Mesenchymal stem cell (in vitro differentiated cells and primary cell): ENCODE results near the gene FHIT.
A peak's percentile ranks its signal among the peaks of the same experiment; 100 is the strongest.

ENCODE experiments used
- DNase-seq: peaks from one replicate; pipeline ENCODE4 v3.0.0-alpha.2; 2013
- H2AFZ ChIP-seq: one replicate; pipeline ENCODE4 v1.6.1; 2013; ENCODE audit warnings: low read depth, mild to moderate bottlenecking, control low read depth, inconsistent platforms, low read length, moderate library complexity
- H2AK5ac ChIP-seq: 2 replicates; pipeline ENCODE4 v1.6.1; 2013; ENCODE audit warnings: low read length, moderate library complexity, mild to moderate bottlenecking, inconsistent platforms; ENCODE audit not compliant: severe bottlenecking
- H2BK120ac ChIP-seq: one replicate; pipeline ENCODE4 v1.6.1; 2013; ENCODE audit warnings: low read depth, mild to moderate bottlenecking, inconsistent platforms, low read length, moderate library complexity
- H2BK12ac ChIP-seq, 2 experiments: one replicate each; pipeline ENCODE4 v1.6.1; 2013; ENCODE audit warnings: inconsistent platforms in 2 of 2, low read length in 2 of 2, mild to moderate bottlenecking in 2 of 2, moderate library complexity in 2 of 2, control low read depth in 1 of 2
- H2BK15ac ChIP-seq: one replicate; pipeline ENCODE4 v1.6.1; 2013; ENCODE audit warnings: mild to moderate bottlenecking, low read depth, inconsistent platforms; ENCODE audit not compliant: poor library complexity, severe bottlenecking
- H2BK5ac ChIP-seq: 2 replicates; pipeline ENCODE4 v1.6.1; 2013; ENCODE audit warnings: low read depth, mild to moderate bottlenecking, low read length, control low read depth, inconsistent platforms; ENCODE audit not compliant: poor library complexity, severe bottlenecking
- H3K14ac ChIP-seq, 2 experiments: one replicate each; pipeline ENCODE4 v1.6.1; 2013; ENCODE audit warnings: inconsistent platforms in 2 of 2, low read length in 2 of 2, control low read depth in 1 of 2, mild to moderate bottlenecking in 1 of 2, moderate library complexity in 1 of 2
- H3K18ac ChIP-seq, 2 experiments: one replicate each; pipeline ENCODE4 v1.6.1; 2013; ENCODE audit warnings: inconsistent platforms in 2 of 2, low read length in 2 of 2, control low read depth in 1 of 2, low read depth in 1 of 2, mild to moderate bottlenecking in 1 of 2
- H3K23ac ChIP-seq, 2 experiments: one replicate each; pipeline ENCODE4 v1.6.1; 2013; ENCODE audit warnings: inconsistent platforms in 2 of 2, low read length in 2 of 2, mild to moderate bottlenecking in 2 of 2, moderate library complexity in 2 of 2, control low read depth in 1 of 2
- H3K27ac ChIP-seq: 2 replicates; pipeline ENCODE4 v1.5.1; 2013; ENCODE audit warnings: mild to moderate bottlenecking, moderate library complexity, low read length, control low read depth, inconsistent platforms; ENCODE audit not compliant: poor library complexity, severe bottlenecking
- H3K27me3 ChIP-seq, 2 experiments: 2 replicates each; pipeline versions ENCODE4 v1.6.1 to v1.7.0; 2013; ENCODE audit warnings: low read length in 2 of 2, mild to moderate bottlenecking in 2 of 2, moderate library complexity in 2 of 2, control low read depth in 1 of 2, inconsistent platforms in 1 of 2; ENCODE audit not compliant: control insufficient read depth in 1 of 2, insufficient read depth in 1 of 2
- H3K36me3 ChIP-seq, 2 experiments: 2 replicates each; pipeline versions ENCODE4 v1.6.1 to v1.7.0; 2013; ENCODE audit warnings: low read length in 2 of 2, control low read depth in 1 of 2, inconsistent platforms in 1 of 2, low read depth in 1 of 2, mild to moderate bottlenecking in 1 of 2; ENCODE audit not compliant: insufficient read depth in 2 of 2, control insufficient read depth in 1 of 2
- H3K4ac ChIP-seq, 2 experiments: one replicate each; pipeline ENCODE4 v1.6.1; 2013; ENCODE audit warnings: inconsistent platforms in 2 of 2, low read length in 2 of 2, mild to moderate bottlenecking in 2 of 2, moderate library complexity in 2 of 2, control low read depth in 1 of 2, low read depth in 1 of 2
- H3K4me1 ChIP-seq: 2 replicates; pipeline ENCODE4 v1.6.1; 2013; ENCODE audit warnings: low read depth, low read length, control low read depth; ENCODE audit not compliant: control insufficient read depth, insufficient read depth
- H3K4me2 ChIP-seq: 2 replicates; pipeline ENCODE4 v1.6.1; 2013; ENCODE audit warnings: low read length, mild to moderate bottlenecking, inconsistent platforms; ENCODE audit not compliant: poor library complexity, severe bottlenecking
- H3K4me3 ChIP-seq, 2 experiments: 2 replicates each; pipeline versions ENCODE4 v1.5.1 to v1.7.0; 2013; ENCODE audit warnings: low read length in 2 of 2, mild to moderate bottlenecking in 2 of 2, control low read depth in 1 of 2, low read depth in 1 of 2; ENCODE audit not compliant: insufficient read depth in 1 of 2
- H3K79me1 ChIP-seq: replicated peaks from 2 replicates; pipeline ENCODE4 v1.6.1; 2013; ENCODE audit warnings: mild to moderate bottlenecking, control low read depth, low read length, inconsistent platforms; ENCODE audit not compliant: poor library complexity, severe bottlenecking
- H3K9ac ChIP-seq: 2 replicates; pipeline ENCODE4 v1.7.0; 2013; ENCODE audit warnings: mild to moderate bottlenecking, low read length, moderate library complexity
- H3K9me3 ChIP-seq: 2 replicates; pipeline ENCODE4 v1.7.0; 2013; ENCODE audit warnings: mild to moderate bottlenecking, low read length; ENCODE audit not compliant: control insufficient read depth
- H4K8ac ChIP-seq: one replicate; pipeline ENCODE4 v1.6.1; 2013; ENCODE audit warnings: inconsistent platforms, mild to moderate bottlenecking, low read length, moderate library complexity
- H4K91ac ChIP-seq: one replicate; pipeline ENCODE4 v1.6.1; 2013; ENCODE audit warnings: mild to moderate bottlenecking, low read length, inconsistent platforms
- WGBS: methylation state at CpG from one replicate; pipeline ENCODE4 v1.1.7; 2013; ENCODE audit warnings: mixed read lengths; 5-methylcytosine and 5-hydroxymethylcytosine counted together

FHIT gene

GRCh38 chr3:60557122-60557521 lies 694.1 kb downstream of the FHIT start:
- Histone ChIP-seq H3K9ac (no peak overlapping the region), H2BK15ac (no peak overlapping the region), H2AFZ (no peak overlapping the region), H3K23ac (no peak overlapping the region), H3K4ac (no peak overlapping the region), H4K8ac (no peak overlapping the region), H2BK12ac (no peak overlapping the region), H3K79me1 (no peaks in the 10 kb centered on the region), H2AK5ac (no peak overlapping the region), H2BK120ac (no peak overlapping the region), H3K18ac (no peak overlapping the region), H3K4me1 (peaks cover 5% of the 10 kb centered on the region), H4K91ac (no peak overlapping the region), H3K4me3 (no peak overlapping the region), H3K27ac (no peak overlapping the region), H3K27me3 (no peaks in the 10 kb centered on the region), H3K14ac (no peak overlapping the region), H3K36me3 (no peaks in the 10 kb centered on the region), H2BK5ac (no peak overlapping the region), H3K9me3 (no peaks in the 10 kb centered on the region), H3K4me2 (no peak overlapping the region)
- WGBS: 97% methylated on average over 3 of the region's 3 CpGs
- DNase-seq: no peak

DNA sequence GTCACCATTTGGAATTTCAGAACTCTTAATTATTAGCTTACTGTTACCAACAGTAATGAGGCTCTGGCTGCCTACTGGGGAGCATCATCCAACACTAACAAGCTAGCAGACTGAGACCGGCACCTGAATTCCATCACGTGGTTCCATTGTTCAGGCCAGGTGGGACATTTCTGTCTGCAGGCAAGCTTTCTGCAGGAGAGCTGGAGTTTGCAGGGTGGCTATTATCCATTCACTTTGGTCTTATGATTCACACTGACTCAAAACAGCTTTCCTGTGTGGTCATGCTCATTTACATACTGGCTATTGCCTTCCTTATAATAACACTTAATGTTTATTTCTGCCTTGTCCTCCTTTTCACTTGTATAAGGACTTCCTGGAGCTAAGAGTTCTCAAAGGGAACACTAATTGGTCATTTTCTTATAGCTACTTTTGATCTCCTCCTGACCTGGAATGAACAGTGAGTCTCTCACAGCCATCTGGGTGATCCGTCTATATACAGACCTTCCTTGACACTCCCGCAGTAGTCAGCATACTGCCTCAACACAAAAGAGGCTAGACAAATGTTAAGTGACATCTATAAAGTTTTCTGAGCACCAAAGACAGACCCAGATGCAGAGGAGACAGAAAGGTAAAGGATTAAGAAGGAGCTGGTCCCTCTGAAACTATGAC lies 695.4 kb downstream of the FHIT start:
- Histone ChIP-seq H3K4me2 (no peak overlapping the region), H3K9ac (no peak overlapping the region), H2BK120ac (no peak overlapping the region), H3K14ac (no peak overlapping the region), H3K36me3 (no peaks in the 10 kb centered on the region), H3K27ac (no peak overlapping the region), H3K23ac (no peak overlapping the region), H3K9me3 (no peaks in the 10 kb centered on the region), H4K8ac (no peak overlapping the region), H2BK12ac (no peak overlapping the region), H2BK15ac (no peak overlapping the region), H4K91ac (no peak overlapping the region), H2BK5ac (no peak overlapping the region), H3K4me3 (no peak overlapping the region), H3K4me1 (peaks cover 5% of the 10 kb centered on the region), H2AFZ (no peak overlapping the region), H3K18ac (no peak overlapping the region), H3K27me3 (no peaks in the 10 kb centered on the region), H3K79me1 (no peaks in the 10 kb centered on the region), H2AK5ac (no peak overlapping the region), H3K4ac (no peak overlapping the region)
- DNase-seq: peak; percentile 24
- WGBS: 40% methylated on average over 4 of the region's 4 CpGs

- H2AK5ac ChIP-seq: no peak overlapping the region
- H3K23ac ChIP-seq: no peak overlapping the region
- no peak overlapping the region for H3K18ac ChIP-seq
- DNase-seq: no peak
- H3K14ac ChIP-seq: no peak overlapping the region
- H3K9ac ChIP-seq: no peak overlapping the region
- no peaks in the 10 kb centered on the region for H3K79me1 ChIP-seq
- no peak overlapping the region for H3K4me3 ChIP-seq
- no peak overlapping the region for H3K4ac ChIP-seq
- no peak overlapping the region for H2BK120ac ChIP-seq
- no peak overlapping the region for H4K91ac ChIP-seq
- H2AFZ ChIP-seq: no peak overlapping the region
- H4K8ac ChIP-seq: no peak overlapping the region
- WGBS: no CpG with 5 or more reads among the region's 3 CpGs
- H3K36me3 ChIP-seq: no peaks in the 10 kb centered on the region
- no peaks in the 10 kb centered on the region for H3K9me3 ChIP-seq
- H3K27me3 ChIP-seq: no peaks in the 10 kb centered on the region
- H2BK5ac ChIP-seq: no peak overlapping the region
- no peak overlapping the region for H2BK12ac ChIP-seq
- H3K4me1 ChIP-seq: peaks cover 5% of the 10 kb centered on the region
- no peak overlapping the region for H3K4me2 ChIP-seq
- H2BK15ac ChIP-seq: no peak overlapping the region
- no peak overlapping the region for H3K27ac ChIP-seq
Observed at GRCh38 chr3:60553144-60553543, 698.1 kb downstream of the FHIT start.

- Histone ChIP-seq H2BK12ac (no peak overlapping the region), H2AK5ac (no peak overlapping the region), H3K4me1 (peaks cover 5% of the 10 kb centered on the region), H3K4me2 (no peak overlapping the region), H2AFZ (no peak overlapping the region), H3K27ac (no peak overlapping the region), H4K91ac (no peak overlapping the region), H3K9ac (no peak overlapping the region), H3K27me3 (no peaks in the 10 kb centered on the region), H2BK15ac (no peak overlapping the region), H3K9me3 (no peaks in the 10 kb centered on the region), H3K36me3 (no peaks in the 10 kb centered on the region), H3K79me1 (no peaks in the 10 kb centered on the region), H3K4me3 (no peak overlapping the region), H2BK120ac (no peak overlapping the region), H3K23ac (no peak overlapping the region), H3K14ac (no peak overlapping the region), H2BK5ac (no peak overlapping the region), H3K4ac (no peak overlapping the region), H3K18ac (no peak overlapping the region), H4K8ac (no peak overlapping the region)
- DNase-seq: no peak
- WGBS: 96% methylated on average over 2 of the region's 2 CpGs
Observed at GRCh38 chr3:60552581-60552980, 698.7 kb downstream of the FHIT start.
